Left ventricle myocardium inferior (tissue), 1 donor: ENCODE data around the gene PADI6. TPM values are rescaled to one million over a fixed set of nuclear protein-coding genes. Genes with fewer than 3 reads are reported as not detected.

Source experiments
- DNase-seq: peaks from one replicate; pipeline ENCODE4 v3.0.0-alpha.2; 2020
- H3K27ac ChIP-seq: fragments of 200-600 bp; replicated peaks from 2 replicates; pipeline ENCODE4 v1.8.0; 2021
- H3K27me3 ChIP-seq: fragments of 200-600 bp; 2 replicates; pipeline ENCODE4 v1.8.0; 2021; ENCODE audit warnings: low read depth
- H3K36me3 ChIP-seq: fragments of 200-600 bp; 2 replicates; pipeline ENCODE4 v1.8.0; 2021
- H3K4me1 ChIP-seq: fragments of 200-600 bp; 2 replicates; pipeline ENCODE4 v1.8.0; 2021
- H3K4me3 ChIP-seq: fragments of 200-600 bp; 2 replicates; pipeline ENCODE4 v1.8.0; 2021; ENCODE audit warnings: mild to moderate bottlenecking, moderate library complexity
- H3K9me3 ChIP-seq: fragments of 200-600 bp; replicated peaks from 2 replicates; pipeline ENCODE4 v1.8.0; 2021
- intact Hi-C: fragments of 100-400 bp; cut with micrococcal nuclease; formaldehyde crosslinking; loops from one replicate; pipeline ENCODE4 v1.11.0; 2022
- total RNA-seq: library from RNA; stranded (reverse); fragmentation: NEBNext Ultra II Directional; extraction: Animal tissue kit (Norgen Biotek cat#: 25700); gene quantifications from one replicate; pipeline ENCODE4 v1.2.1, GENCODE V29; 2021
- TF ChIP-seq, protein P1 (sequence below): fragments of 200-600 bp; IDR thresholded peaks from 2 replicates; pipeline ENCODE4 v1.8.0; 2021; ENCODE audit warnings: antibody characterized with exemption, mild to moderate bottlenecking, borderline replicate concordance
- donor health status: DM: no; HTN: yes; CAD: no; lungs with severe emphysema.

The PADI6 gene
- total RNA-seq, 1 donor from 2014 or later: not detected

- no peak for DNase-seq
- Histone ChIP-seq H3K27me3 (no peaks in the 10 kb centered on the region), H3K27ac (no peak overlapping the region), H3K36me3 (peaks cover 68% of the 10 kb centered on the region), H3K4me1 (peaks cover 21% of the 10 kb centered on the region), H3K4me3 (no peak overlapping the region), H3K9me3 (no peaks in the 10 kb centered on the region)
- TF ChIP-seq, protein P1, sequence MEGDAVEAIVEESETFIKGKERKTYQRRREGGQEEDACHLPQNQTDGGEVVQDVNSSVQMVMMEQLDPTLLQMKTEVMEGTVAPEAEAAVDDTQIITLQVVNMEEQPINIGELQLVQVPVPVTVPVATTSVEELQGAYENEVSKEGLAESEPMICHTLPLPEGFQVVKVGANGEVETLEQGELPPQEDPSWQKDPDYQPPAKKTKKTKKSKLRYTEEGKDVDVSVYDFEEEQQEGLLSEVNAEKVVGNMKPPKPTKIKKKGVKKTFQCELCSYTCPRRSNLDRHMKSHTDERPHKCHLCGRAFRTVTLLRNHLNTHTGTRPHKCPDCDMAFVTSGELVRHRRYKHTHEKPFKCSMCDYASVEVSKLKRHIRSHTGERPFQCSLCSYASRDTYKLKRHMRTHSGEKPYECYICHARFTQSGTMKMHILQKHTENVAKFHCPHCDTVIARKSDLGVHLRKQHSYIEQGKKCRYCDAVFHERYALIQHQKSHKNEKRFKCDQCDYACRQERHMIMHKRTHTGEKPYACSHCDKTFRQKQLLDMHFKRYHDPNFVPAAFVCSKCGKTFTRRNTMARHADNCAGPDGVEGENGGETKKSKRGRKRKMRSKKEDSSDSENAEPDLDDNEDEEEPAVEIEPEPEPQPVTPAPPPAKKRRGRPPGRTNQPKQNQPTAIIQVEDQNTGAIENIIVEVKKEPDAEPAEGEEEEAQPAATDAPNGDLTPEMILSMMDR: no peak
- intact Hi-C loops: no loop called here
Observed at GRCh38 chr1:17425806-17426600, 54.0 kb downstream of the PADI6 start.

GRCh38 chr1:17427696-17428660 is 56.0 kb downstream of the PADI6 start:
- Histone ChIP-seq H3K4me3 (no peak overlapping the region), H3K9me3 (no peaks in the 10 kb centered on the region), H3K36me3 (peaks cover 51% of the 10 kb centered on the region), H3K27me3 (no peaks in the 10 kb centered on the region), H3K4me1 (peaks cover 20% of the 10 kb centered on the region), H3K27ac (no peak overlapping the region)
- TF ChIP-seq, protein P1: no peak
- intact Hi-C loops: no loop called here
- no peak for DNase-seq

DNA sequence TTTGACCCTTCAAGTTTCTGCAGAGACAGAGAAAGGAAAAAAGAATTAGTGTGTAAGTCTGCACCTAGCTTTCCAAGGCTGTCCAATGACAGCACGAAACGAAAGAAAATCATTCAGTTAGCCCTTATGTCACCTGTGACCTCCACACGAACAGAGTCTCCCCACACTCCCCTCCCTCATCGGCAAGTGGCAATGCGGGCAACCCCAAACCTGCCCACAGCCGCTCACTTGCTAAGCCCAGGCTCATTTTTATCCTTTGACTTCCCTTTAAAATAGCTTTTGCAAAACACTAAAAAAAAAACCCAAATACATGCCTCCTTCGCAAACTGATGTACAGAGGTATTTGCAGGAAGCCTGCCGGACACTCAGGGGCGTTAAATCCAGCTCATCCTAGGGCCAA is 57.2 kb downstream of the PADI6 start:
- Histone ChIP-seq H3K9me3 (no peaks in the 10 kb centered on the region), H3K27me3 (no peaks in the 10 kb centered on the region), H3K4me3 (no peak overlapping the region), H3K27ac (no peak overlapping the region), H3K4me1 (peaks cover 8% of the 10 kb centered on the region), H3K36me3 (peaks cover 45% of the 10 kb centered on the region)
- intact Hi-C loops: no loop called here
- TF ChIP-seq, protein P1: no peak
- no peak for DNase-seq

DNA sequence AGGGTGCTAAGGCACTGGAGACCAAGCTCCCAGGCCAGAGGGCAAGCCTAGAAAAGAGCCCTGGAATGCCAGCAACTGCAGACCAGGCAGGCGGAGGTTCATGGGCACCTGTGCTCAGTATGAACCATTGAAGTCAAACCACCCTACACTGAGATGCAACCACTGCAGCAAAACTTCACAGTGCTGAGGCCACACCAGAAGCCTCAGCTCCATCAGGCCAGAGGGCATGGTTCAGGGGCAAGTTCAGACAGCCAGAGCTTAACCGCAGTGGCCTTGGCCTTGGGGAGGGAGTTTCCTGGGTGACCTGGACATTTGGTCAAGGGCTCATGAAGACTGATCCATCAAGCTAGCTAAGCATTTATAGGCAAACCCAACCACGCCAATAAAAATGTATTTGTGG is 60.4 kb downstream of the PADI6 start:
- no peak overlapping the region for H3K27ac ChIP-seq
- H3K4me3 ChIP-seq: no peak overlapping the region
- H3K36me3 ChIP-seq: peaks cover 23% of the 10 kb centered on the region
- intact Hi-C loops: no loop called here
- DNase-seq: no peak
- H3K4me1 ChIP-seq: peaks cover 15% of the 10 kb centered on the region
- no peaks in the 10 kb centered on the region for H3K27me3 ChIP-seq
- TF ChIP-seq, protein P1: no peak
- H3K9me3 ChIP-seq: no peaks in the 10 kb centered on the region

- H3K4me3 ChIP-seq: no peak overlapping the region
- intact Hi-C loops: no loop called here
- TF ChIP-seq, protein P1: no peak
- H3K27me3 ChIP-seq: no peaks in the 10 kb centered on the region
- H3K9me3 ChIP-seq: no peaks in the 10 kb centered on the region
- H3K4me1 ChIP-seq: peaks cover 15% of the 10 kb centered on the region
- no peak overlapping the region for H3K27ac ChIP-seq
- DNase-seq: no peak
- peaks cover 15% of the 10 kb centered on the region for H3K36me3 ChIP-seq
Observed at GRCh38 chr1:17433261-17433660, 61.3 kb downstream of the PADI6 start.
